Measurements from ENCODE around the gene POLR1F. TPM values are rescaled to one million over a fixed set of nuclear protein-coding genes. Genes with fewer than 3 reads are reported as not detected.

The POLR1F gene
- total and polyA plus RNA-seq, 9 of the 15 experiments (the other 6 are each of a cell fraction or from before 2014, with no cell fraction given): 17.5 to 95.3 (median 32.7) TPM

- H3K4me3 ChIP-seq: no peak overlapping the region
- H3K9me1 ChIP-seq (ENCODE audit: control insufficient read depth, insufficient read depth, low read length): no peaks in the 10 kb centered on the region
- H3K9ac ChIP-seq (ENCODE audit: insufficient read depth in 1 of 2, low read depth in 2 of 2, low read length in 2 of 2): no peak overlapping the region
- no peak for FAIRE-seq
- WGBS (ENCODE audit: insufficient coverage, low coverage, missing lambda C conversion rate): 100% methylated on average over 4 of the region's 4 CpGs
- TF ChIP-seq SPI1 (IDR thresholded peaks at IDR 0.05; ENCODE audit: borderline replicate concordance, low read depth, low read length): no peak
- no peak for TF ChIP-seq ZFP30 (CRISPR knock-in tag; IDR thresholded peaks at IDR 0.05; ENCODE audit: borderline replicate concordance)
- TF ChIP-seq FOSL1 (tag; conservative IDR thresholded peaks at IDR 0.05): no peak
- TF ChIP-seq NFIX (CRISPR knock-in tag; IDR thresholded peaks at IDR 0.05; ENCODE audit: low read depth): no peak
- no peak for TF ChIP-seq ELK3 (CRISPR knock-in tag; IDR thresholded peaks at IDR 0.05)
- TF ChIP-seq ZNF75A (CRISPR knock-in tag; IDR thresholded peaks at IDR 0.05): no peak
- TF ChIP-seq USF2 (CRISPR knock-in tag; IDR thresholded peaks at IDR 0.05): no peak
- no peak for TF ChIP-seq ZNF76 (CRISPR knock-in tag; IDR thresholded peaks at IDR 0.05; ENCODE audit: borderline replicate concordance)
- no peak for TF ChIP-seq KLF10 (CRISPR knock-in tag; IDR thresholded peaks at IDR 0.05)
- no peak overlapping the region for H3K4me2 ChIP-seq (ENCODE audit: insufficient read depth, low read length)
- no peak for DNase-seq (ENCODE audit: extremely low read depth in 1 of 4, low spot score in 3 of 4)
- no peak for ATAC-seq
- H3K27ac ChIP-seq (ENCODE audit: extremely low read depth, low read depth, low read length): no peak overlapping the region
- no peak overlapping the region for H2AFZ ChIP-seq (ENCODE audit: low read depth, low read length)
- H3K4me1 ChIP-seq (replicated peaks in 1 of 2; ENCODE audit: control insufficient read depth in 2 of 2, insufficient read depth in 2 of 2, low read length in 2 of 2): peaks cover 0 to 2% of the 10 kb centered on the region in 2 experiments; a peak in 1 of 5 replicates
- peaks cover 74% of the 10 kb centered on the region for H3K36me3 ChIP-seq (ENCODE audit: control insufficient read depth, insufficient read depth, low read length)
- H3K27me3 ChIP-seq (ENCODE audit: control insufficient read depth in 2 of 2, insufficient read depth in 2 of 2, low read length in 2 of 2): no peaks in the 10 kb centered on the region
- POLR2A ChIA-PET: no interaction called here
- in situ Hi-C loops (cut with MboI) (no loop called here), intact Hi-C loops (cut with micrococcal nuclease) (no loop called here)
- peaks cover 30% of the 10 kb centered on the region for H3K79me2 ChIP-seq (ENCODE audit: control insufficient read depth, insufficient read depth, low read length)
- CTCF ChIA-PET (ENCODE audit: low intra/inter-chr PET ratio): no interaction called here
- BruUV-seq (replicated peaks): no TSS peak
- no peaks in the 10 kb centered on the region for H4K20me1 ChIP-seq (replicated peaks; ENCODE audit: control insufficient read depth, insufficient read depth, low read length)
- no peaks in the 10 kb centered on the region for H3K9me3 ChIP-seq (replicated peaks; ENCODE audit: control insufficient read depth, insufficient read depth, low read depth, low read length)
These were observed 7.4 kb downstream of the POLR1F start for GRCh38 chr7:19701471-19701870.

Data from K562 (cell line).